Breast epithelium (tissue), 3 donors: Measurements from ENCODE around the gene PSIP1.

Experiments
- POLR2A ChIP-seq: fragments of 450-650 bp; IDR thresholded peaks from one replicate; pipeline ENCODE4 v1.6.1; 2016; ENCODE audit warnings: antibody characterized with exemption, mild to moderate bottlenecking, moderate library complexity
- POLR2AphosphoS5 ChIP-seq, 3 donors: sonication (generic); formaldehyde crosslinking; IDR thresholded peaks; one replicate each; pipeline ENCODE4 v1.6.1; 2017; ENCODE audit warnings: antibody characterized with exemption in 3 of 3
- TF ChIP-seq, protein P1 (sequence below), 3 donors: fragments of 450-650 bp; IDR thresholded peaks; one replicate each; pipeline ENCODE4 v1.5.1; 2016 to 2017; ENCODE audit warnings: antibody characterized with exemption in 3 of 3, mild to moderate bottlenecking in 3 of 3, moderate library complexity in 3 of 3

DNA sequence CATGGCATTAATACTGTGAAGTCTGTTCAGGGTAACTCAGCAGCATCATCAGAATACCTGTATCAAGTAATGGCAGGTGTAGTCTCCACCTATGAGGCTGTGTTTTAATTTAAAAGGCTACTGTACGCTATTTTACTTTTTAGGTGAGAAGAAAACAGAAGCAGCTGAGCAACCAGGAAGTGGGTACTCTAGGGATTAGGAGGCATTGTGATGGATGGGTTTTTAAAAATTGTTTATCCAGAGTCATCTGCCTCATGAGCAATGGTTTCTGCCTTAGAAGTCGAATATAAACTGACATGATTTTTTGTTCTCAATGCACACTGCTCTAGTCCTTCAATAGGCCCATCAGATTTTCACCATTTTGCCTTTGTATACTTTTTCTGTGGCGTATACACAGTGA lies 42.6 kb downstream of the PSIP1 start:
- TF ChIP-seq, protein P1, sequence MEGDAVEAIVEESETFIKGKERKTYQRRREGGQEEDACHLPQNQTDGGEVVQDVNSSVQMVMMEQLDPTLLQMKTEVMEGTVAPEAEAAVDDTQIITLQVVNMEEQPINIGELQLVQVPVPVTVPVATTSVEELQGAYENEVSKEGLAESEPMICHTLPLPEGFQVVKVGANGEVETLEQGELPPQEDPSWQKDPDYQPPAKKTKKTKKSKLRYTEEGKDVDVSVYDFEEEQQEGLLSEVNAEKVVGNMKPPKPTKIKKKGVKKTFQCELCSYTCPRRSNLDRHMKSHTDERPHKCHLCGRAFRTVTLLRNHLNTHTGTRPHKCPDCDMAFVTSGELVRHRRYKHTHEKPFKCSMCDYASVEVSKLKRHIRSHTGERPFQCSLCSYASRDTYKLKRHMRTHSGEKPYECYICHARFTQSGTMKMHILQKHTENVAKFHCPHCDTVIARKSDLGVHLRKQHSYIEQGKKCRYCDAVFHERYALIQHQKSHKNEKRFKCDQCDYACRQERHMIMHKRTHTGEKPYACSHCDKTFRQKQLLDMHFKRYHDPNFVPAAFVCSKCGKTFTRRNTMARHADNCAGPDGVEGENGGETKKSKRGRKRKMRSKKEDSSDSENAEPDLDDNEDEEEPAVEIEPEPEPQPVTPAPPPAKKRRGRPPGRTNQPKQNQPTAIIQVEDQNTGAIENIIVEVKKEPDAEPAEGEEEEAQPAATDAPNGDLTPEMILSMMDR (IDR thresholded peaks at IDR 0.05), result no peak
- TF ChIP-seq POLR2AphosphoS5 (IDR thresholded peaks at IDR 0.05) (no peak), POLR2A (no peak)
